HG03378 (cell line): ENCODE data around the gene MED31.
"Not testable (repeated sequence)": the region's sequence is repeated elsewhere in the genome, so short reads cannot be mapped to it uniquely, and the experiment has no call there.

Source experiments
- ATAC-seq: cut with Tn5 transposase; IDR thresholded peaks from one replicate; pipeline ENCODE4 v1.9.1; 2021; ENCODE audit warnings: mild to moderate bottlenecking, moderate library complexity; ENCODE audit not compliant: unreplicated experiment

MED31 gene

DNA sequence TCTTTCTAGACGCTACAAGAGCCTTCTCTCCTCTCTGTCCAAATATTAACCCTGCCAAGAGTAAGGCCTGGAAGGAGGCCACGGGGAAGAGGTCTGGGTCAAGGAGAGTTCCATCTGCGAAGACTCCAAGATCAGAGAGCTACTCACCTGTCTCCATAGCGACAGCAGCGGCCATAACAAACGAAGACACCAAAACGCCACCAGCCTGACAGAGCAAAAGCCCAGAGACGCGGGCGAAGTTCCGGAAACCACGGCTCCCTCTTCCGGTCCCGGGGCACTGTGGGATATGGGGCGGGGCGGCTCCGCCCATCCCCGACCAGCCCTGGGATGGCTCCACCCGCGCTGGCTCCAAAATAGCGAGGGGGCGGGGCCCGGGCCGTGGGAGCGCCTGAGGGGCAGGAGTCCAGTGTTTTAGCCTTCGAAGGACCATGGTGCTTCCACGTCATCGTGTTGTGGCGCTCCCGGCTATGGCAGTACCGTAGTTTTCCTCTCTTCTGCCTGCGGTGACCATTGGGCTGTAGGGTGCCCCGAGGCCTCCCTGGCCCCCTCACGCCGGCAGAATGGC is at the start of gene MED31, which contains the start of gene C17orf100:
Gene MED31, minus strand, starts transcription at position 252 of the 565 bp plus-strand sequence. Its CDS starts 77 bp downstream, at position 175.
Gene C17orf100, plus strand, starts transcription at position 409 of the 565 bp plus-strand sequence. Its CDS starts 152 bp downstream, at position 561.
- ATAC-seq = peak; percentile 63

DNA sequence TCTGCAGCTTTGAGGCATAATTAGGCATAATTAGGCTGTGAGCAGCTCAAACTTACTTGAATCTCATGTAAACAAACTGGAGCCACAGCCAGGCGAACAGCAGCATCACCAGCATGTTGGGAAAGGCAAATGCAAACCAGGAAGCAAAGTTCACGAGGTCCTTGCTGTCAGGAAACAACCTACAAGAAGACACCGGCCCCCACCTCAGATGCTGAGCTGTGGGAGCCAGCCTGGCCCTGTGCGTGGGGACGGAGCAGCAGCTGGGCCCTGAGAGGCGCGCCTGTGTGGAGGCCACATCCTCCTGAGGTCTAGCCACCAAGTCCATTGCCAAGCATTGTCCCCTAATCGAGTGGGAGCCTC is 49.5 kb upstream of the MED31 start:
- ATAC-seq = no peak

DNA sequence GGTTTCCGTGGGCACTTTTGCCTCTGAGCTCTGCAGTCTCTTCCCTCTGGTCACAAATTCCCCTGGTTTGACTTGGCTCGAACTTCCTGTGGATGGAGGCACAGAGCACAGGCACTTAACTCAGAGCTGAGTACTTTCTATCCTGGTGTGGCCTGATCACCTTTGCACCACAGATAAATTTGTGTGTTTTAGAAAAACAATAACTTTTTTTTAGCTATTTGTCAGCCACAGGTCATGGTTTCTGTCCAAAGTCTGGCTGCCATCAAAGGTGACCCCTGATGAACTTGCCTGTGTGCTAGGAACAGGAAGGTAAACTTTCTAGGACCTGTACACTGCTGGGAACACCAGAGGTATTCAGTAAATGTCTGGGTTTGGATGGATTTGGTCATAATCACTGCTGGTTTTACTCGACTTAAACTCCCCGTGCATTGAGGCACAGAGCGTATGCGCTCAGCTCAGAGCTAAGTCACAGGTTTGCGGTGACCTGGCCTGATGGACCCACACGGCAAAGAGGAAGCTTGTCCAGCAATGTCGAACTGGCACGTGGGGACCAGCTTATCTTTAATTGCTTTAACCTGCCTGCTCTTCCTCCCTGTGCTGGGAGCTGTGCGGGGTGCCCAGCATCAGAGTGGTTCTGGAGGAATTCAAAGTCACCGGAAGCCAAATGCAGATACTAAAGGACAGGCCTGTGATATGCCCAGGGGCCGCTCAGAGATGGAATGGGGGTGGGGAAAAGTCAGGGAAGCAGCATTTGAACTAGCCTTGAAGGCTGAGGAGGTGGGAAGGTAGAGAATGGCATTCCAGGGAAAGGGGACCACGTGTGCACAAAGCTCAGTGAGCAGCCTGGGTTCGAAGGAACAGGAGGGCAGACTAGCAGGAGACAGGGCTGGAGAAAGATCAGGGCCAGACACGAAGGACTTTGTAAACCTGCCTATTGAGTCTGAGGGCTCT is 48.9 kb upstream of the MED31 start:
- no peak for ATAC-seq

GRCh38 chr17:6698004-6698403 is 46.6 kb upstream of the MED31 start:
- no peak for ATAC-seq

DNA sequence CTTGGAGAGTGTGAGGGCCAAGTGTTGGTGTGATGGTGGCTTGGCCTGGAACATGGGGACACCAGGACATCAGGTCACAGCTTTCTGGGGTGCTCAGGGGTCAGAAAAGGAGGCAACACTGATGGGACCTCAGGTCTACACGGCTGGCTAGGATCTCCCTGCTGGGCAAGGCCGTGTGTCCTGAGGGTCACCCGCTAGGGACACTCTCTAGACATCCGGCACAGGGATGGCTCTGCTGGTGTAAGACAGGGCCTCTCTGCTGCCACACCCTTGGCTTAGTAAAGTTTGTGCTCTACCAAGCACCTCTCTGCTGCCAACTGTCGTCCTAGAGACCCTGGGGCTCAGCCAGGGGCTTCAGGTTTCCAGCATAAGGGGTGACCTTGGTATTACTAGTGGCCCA is 45.5 kb upstream of the MED31 start:
- no peak for ATAC-seq

DNA sequence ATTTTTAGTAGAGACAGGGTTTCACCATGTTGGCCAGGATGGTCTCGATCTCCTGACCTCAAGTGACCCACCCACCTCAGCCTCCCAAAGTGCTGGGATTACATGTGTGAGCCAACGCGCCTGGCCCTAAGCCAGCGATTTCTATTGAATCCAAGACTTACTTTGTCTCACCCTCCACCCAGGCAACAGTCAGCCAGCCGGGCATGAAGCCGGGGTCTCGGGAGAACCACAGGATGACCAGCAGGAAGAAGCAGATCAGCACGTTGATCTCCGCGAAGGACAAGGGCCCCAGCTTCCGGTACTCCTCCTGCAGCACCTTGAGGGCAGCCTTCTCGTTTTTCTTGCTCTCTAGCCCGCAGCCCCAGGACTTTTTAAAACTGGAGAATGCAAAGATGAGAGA is 44.2 kb upstream of the MED31 start:
- ATAC-seq = no peak

- ATAC-seq = no peak
These were observed 43.6 kb upstream of the MED31 start for GRCh38 chr17:6695051-6695450.

GRCh38 chr17:6691958-6692357 is 40.6 kb upstream of the MED31 start:
- not testable (repeated sequence) for ATAC-seq

GRCh38 chr17:6691546-6691945 is 40.1 kb upstream of the MED31 start:
- ATAC-seq = no peak

DNA sequence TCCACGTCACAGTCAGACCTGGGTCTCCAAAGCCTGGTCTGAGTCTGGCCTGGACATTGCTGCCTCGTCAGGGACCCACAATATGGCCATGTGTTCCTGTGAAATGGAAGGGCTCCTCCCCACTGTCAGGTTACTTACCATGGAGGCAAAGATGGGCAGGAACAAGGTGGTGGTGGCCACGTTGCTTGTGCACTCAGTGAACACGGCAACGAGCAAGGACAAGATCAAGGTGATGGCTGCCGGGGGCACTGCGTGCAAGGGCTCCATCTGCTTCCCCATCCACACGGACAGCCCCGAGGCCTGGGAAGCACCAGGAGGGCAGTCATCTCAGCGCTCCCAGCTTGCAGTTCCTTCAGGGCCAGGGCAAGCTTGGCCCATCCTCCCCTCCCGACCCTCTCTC is 39.2 kb upstream of the MED31 start:
- ATAC-seq = no peak

DNA sequence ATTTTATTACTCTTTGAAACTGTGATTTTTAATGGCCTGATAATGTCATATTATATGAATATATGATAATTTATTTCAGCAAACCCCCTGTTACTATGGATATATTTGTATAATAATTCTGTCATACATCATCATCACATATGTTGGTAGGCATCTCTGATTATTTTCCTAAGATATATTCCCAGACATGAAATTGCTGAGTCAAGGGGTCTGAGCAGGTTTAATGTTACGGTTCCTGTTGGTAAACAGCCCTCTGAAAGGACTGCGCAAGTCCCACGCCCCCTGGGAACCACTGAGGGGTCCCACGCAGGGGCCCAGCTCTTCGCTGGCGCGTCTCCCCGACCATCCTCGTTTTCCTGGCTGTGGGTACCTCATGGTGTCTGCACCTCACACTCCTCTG is 37.5 kb upstream of the MED31 start:
- no peak for ATAC-seq

DNA sequence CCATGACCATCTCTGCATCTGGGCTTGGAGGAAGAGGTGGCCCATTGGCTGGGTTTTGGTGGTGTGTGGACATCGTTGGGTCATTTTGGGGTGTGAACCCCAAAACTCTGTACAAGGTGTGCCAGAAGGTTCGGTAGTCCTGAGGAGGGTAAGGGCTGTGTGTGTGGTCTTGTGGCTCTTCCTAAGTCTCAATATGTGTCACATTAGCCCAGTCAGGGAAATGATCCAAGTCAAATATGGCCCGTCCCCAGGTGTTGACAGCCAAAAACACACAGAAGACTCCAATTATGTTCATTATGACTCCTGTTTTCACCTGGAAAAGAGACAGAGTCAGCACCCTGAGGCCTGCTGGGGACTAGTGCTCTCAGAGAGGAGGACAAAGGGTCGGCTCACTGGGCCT is 34.6 kb upstream of the MED31 start:
- ATAC-seq = no peak

GRCh38 chr17:6684881-6685767 is 33.7 kb upstream of the MED31 start:
- no peak for ATAC-seq

DNA sequence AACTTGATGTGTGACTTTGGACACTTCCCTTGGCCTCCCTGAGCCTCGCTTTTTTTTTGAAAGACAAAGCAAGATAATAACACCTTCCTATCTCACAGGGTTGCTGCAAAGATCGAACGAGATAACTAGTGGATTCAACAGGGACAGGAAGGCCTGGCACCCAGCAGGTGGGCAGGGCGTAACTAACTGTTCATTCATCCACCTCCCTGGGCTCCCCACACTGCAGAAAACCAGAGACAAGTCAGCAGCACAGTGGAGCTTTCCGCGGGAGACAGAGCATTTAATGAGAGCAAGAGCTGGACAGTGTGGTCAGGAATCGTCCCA is 33.0 kb upstream of the MED31 start:
- ATAC-seq = no peak

DNA sequence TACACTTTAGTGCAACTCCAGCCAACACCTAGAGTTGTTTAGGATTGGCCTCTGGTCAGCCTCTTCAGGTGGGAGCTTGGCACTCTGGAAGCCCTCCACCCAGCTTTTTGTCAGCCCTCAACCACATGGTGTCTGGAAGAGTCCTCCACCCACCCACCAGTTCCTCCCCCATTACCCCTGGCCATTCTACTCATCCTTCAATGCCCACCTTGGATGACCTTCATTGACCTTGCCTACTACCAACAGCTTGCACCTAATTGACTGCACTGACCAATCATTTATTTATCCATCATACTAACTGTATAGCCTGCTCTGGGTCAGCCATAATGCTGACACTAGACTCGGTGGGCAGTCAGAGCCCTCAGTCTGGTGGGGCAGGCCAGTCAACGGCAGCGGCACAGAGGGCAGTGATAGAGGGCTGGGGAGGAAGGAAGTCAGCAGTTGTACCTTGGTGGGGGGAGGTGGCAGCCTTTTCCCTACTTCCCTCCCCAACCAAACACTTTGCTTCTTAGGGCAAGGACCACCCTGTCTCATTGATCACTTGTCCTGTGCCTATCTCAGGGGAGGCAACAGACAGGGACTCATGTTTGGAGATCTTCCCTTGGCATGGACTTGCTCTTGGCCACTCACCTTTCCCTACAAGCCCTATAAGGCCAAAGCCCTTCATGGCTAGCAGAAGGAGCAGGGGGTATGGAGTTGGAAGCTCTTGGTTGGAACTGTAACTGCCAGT is 32.5 kb upstream of the MED31 start:
- no peak for ATAC-seq

GRCh38 chr17:6683081-6683684 is 31.8 kb upstream of the MED31 start:
- no peak for ATAC-seq

- no peak for ATAC-seq
These were observed 30.9 kb upstream of the MED31 start for GRCh38 chr17:6682339-6682738.

DNA sequence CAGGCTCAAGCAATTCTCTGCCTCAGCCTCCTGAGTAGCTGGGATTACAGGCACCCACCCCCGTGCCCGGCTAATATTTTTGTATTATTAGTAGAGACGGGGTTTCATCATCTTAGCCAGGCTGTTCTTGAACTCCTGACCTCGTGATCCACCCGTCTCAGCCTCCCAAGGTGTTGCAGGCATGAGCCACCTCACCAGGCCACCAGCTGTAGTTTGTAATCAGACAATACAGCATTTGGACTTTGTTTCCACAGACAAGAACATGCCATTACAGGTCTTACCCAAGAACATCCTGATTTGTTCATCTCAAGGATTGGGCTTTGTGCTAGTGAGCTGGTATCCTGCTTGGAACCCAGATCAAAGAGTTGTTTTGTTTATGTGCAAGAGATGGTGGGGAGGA is 30.3 kb upstream of the MED31 start:
- ATAC-seq = no peak

DNA sequence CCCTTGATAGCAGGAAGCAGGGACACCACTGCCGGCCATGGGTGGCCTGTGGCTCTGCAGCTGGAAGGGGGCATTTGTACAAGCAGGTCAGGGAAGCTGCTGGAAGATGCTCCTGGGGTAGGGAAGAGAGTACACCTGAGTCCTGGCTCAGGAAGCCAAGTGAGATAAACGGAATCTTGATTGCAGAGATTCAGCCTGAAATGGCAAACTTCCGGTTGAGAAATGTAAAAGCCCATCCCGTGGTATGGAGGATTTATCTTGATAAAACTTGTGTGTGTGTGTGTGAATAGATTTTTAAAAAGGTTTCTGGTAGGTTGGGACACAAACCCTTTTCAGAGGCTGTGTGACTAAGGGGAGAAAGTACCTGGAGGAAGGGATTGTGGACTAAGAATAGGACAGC is 29.8 kb upstream of the MED31 start:
- no peak for ATAC-seq

- ATAC-seq = no peak
These were observed 27.8 kb upstream of the MED31 start for GRCh38 chr17:6679241-6679640.
